ENCODE data around the gene EIF4G3.

DNA sequence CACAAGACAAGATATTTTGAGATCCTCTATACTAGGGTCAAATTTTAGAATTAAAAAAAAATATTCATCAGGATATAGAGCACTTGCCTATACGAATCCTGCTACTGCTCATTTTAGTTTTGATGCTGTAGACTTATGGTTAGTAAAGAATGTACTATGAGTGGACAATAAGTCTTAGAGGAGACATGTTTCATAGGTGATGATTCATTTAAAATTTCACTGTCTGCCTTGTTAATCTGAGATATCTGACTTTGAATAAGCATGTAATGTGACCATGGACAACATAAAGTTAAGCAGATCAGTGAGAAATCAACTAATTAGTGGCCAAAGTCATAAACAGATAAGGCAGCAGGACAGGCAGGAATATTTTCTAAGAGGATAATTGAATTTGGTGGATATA lies 282.8 kb downstream of the EIF4G3 start:
- TF ChIP-seq SIN3A (IDR thresholded peaks at IDR 0.05; ENCODE audit: borderline replicate concordance, insufficient read depth, low read length) = no peak
- no peak for TF ChIP-seq POLR2AphosphoS5 (IDR thresholded peaks at IDR 0.05; ENCODE audit: low read depth, low read length)
- no peak for TF ChIP-seq TAF1 (IDR thresholded peaks at IDR 0.05; ENCODE audit: borderline replicate concordance, insufficient read depth, low read length)
